ENCODE data around the gene R3HDM1. TPM values are rescaled to one million over a fixed set of nuclear protein-coding genes. Genes with fewer than 3 reads are reported as not detected.

R3HDM1 gene
- polyA plus RNA-seq, 2 of the 4 experiments (the other 2 are of a cell fraction) = 27.6 to 63.3 TPM

DNA sequence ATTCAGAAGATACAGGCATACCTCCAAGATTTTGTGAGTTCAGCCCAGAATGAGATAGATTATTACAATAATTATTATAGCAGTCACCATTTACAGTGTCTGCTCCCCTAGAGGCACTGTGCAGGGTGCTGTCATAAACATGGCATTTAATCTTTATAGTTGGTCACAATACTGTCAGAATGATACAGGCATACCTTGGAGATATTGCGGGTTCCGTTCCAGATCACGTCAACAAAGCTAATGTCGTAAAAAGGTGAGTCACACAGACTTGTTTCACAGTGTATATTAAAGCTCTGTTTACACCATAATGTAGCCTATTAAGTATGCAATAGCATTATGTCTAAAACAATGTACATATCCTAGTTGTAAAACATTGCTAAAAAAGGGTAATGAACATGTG is 45.8 kb upstream of the R3HDM1 start:
- ChIA-PET CTCF (no interaction called here), POLR2A (no interaction called here)
- Histone ChIP-seq H3K27ac (no peak overlapping the region), H3K9me3 (no peaks in the 10 kb centered on the region; the same call in 2 of the 3 replicates), H3K4me3 (no peak overlapping the region), H3K4me1 (no peaks in the 10 kb centered on the region), H3K4me2 (no peak overlapping the region)
- ATAC-seq = no peak
- no peak for FAIRE-seq
- 87% methylated on average over 4 of the region's 4 CpGs for WGBS (ENCODE audit: missing lambda C conversion rate)
- DNase-seq (ENCODE audit: low read depth in 1 of 2, low spot score in 1 of 2) = no peak
- TF ChIP-seq ZFP36 (IDR thresholded peaks at IDR 0.05; ENCODE audit: borderline replicate concordance, partially characterized antibody) (no peak), MAZ (IDR thresholded peaks at IDR 0.05; ENCODE audit: borderline replicate concordance, low read depth, low read length) (no peak), HOXA7 (CRISPR knock-in tag; IDR thresholded peaks at IDR 0.05) (no peak), CEBPB (IDR thresholded peaks at IDR 0.05) (no peak), HEYL (CRISPR knock-in tag; IDR thresholded peaks at IDR 0.05) (no peak), FOSB (CRISPR knock-in tag; IDR thresholded peaks at IDR 0.05) (no peak), JUN (IDR thresholded peaks at IDR 0.05) (no peak), NFE2L2 (conservative IDR thresholded peaks at IDR 0.05; ENCODE audit: low read length) (no peak), EP300 (IDR thresholded peaks at IDR 0.05) (no peak), ZC3H11A (IDR thresholded peaks at IDR 0.05) (no peak), RARB (CRISPR knock-in tag; IDR thresholded peaks at IDR 0.05) (no peak), SMC3 (IDR thresholded peaks at IDR 0.05) (no peak)
- TF ChIP-seq, protein P1, sequence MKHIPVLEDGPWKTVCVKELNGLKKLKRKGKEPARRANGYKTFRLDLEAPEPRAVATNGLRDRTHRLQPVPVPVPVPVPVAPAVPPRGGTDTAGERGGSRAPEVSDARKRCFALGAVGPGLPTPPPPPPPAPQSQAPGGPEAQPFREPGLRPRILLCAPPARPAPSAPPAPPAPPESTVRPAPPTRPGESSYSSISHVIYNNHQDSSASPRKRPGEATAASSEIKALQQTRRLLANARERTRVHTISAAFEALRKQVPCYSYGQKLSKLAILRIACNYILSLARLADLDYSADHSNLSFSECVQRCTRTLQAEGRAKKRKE (CRISPR knock-in tag; IDR thresholded peaks at IDR 0.05; ENCODE audit: low read depth) = no peak
- TF ChIP-seq, protein P2, sequence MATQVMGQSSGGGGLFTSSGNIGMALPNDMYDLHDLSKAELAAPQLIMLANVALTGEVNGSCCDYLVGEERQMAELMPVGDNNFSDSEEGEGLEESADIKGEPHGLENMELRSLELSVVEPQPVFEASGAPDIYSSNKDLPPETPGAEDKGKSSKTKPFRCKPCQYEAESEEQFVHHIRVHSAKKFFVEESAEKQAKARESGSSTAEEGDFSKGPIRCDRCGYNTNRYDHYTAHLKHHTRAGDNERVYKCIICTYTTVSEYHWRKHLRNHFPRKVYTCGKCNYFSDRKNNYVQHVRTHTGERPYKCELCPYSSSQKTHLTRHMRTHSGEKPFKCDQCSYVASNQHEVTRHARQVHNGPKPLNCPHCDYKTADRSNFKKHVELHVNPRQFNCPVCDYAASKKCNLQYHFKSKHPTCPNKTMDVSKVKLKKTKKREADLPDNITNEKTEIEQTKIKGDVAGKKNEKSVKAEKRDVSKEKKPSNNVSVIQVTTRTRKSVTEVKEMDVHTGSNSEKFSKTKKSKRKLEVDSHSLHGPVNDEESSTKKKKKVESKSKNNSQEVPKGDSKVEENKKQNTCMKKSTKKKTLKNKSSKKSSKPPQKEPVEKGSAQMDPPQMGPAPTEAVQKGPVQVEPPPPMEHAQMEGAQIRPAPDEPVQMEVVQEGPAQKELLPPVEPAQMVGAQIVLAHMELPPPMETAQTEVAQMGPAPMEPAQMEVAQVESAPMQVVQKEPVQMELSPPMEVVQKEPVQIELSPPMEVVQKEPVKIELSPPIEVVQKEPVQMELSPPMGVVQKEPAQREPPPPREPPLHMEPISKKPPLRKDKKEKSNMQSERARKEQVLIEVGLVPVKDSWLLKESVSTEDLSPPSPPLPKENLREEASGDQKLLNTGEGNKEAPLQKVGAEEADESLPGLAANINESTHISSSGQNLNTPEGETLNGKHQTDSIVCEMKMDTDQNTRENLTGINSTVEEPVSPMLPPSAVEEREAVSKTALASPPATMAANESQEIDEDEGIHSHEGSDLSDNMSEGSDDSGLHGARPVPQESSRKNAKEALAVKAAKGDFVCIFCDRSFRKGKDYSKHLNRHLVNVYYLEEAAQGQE (IDR thresholded peaks at IDR 0.05) = no peak
- TF ChIP-seq, protein P3, sequence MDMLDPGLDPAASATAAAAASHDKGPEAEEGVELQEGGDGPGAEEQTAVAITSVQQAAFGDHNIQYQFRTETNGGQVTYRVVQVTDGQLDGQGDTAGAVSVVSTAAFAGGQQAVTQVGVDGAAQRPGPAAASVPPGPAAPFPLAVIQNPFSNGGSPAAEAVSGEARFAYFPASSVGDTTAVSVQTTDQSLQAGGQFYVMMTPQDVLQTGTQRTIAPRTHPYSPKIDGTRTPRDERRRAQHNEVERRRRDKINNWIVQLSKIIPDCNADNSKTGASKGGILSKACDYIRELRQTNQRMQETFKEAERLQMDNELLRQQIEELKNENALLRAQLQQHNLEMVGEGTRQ (IDR thresholded peaks at IDR 0.05) = no peak
- TF ChIP-seq, protein P4, sequence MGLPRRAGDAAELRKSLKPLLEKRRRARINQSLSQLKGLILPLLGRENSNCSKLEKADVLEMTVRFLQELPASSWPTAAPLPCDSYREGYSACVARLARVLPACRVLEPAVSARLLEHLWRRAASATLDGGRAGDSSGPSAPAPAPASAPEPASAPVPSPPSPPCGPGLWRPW (IDR thresholded peaks at IDR 0.05) = no peak

GRCh38 chr2:135490376-135490775 is 40.9 kb upstream of the R3HDM1 start:
- WGBS (ENCODE audit: missing lambda C conversion rate) = 90% methylated on average over 1 of the region's 1 CpG
- no peak overlapping the region for H3K27ac ChIP-seq
- H3K4me3 ChIP-seq = no peak overlapping the region
- TF ChIP-seq NFE2L2 (conservative IDR thresholded peaks at IDR 0.05; ENCODE audit: low read length) (no peak), GATA3 (IDR thresholded peaks at IDR 0.05; ENCODE audit: borderline replicate concordance) (no peak)
- POLR2A ChIA-PET = no interaction called here
- DNase-seq (ENCODE audit: low read depth in 1 of 2, low spot score in 1 of 2) (no peak), FAIRE-seq (no peak), ATAC-seq (no peak)
- 0 out of 3 replicates have a peak, but pooled peaks cover 5% of the 10 kb centered on the region for H3K4me1 ChIP-seq
- no peaks in the 10 kb centered on the region; the same call in 2 of the 3 replicates for H3K9me3 ChIP-seq
- no peak overlapping the region for H3K4me2 ChIP-seq
- CTCF ChIA-PET = no interaction called here

GRCh38 chr2:135494503-135494902 is 36.8 kb upstream of the R3HDM1 start:
- FAIRE-seq = no peak
- no peak for DNase-seq (ENCODE audit: low read depth in 1 of 2, low spot score in 1 of 2)
- ChIA-PET CTCF (no interaction called here), POLR2A (no interaction called here)
- no peak for ATAC-seq
- Histone ChIP-seq H3K4me2 (no peak overlapping the region), H3K4me3 (no peak overlapping the region), H3K27ac (no peak overlapping the region), H3K9me3 (no peaks in the 10 kb centered on the region), H3K4me1 (0 out of 3 replicates have a peak, but pooled peaks cover 5% of the 10 kb centered on the region)
- 90% methylated on average over 1 of the region's 1 CpG for WGBS (ENCODE audit: missing lambda C conversion rate)
- TF ChIP-seq NPAS2 (CRISPR knock-in tag; IDR thresholded peaks at IDR 0.05; ENCODE audit: borderline replicate concordance) (no peak), CEBPB (IDR thresholded peaks at IDR 0.05) (peak in 1 of 2 experiments; percentile 48; a peak in 1 of 4 replicates), ESRRA (IDR thresholded peaks at IDR 0.05; ENCODE audit: borderline replicate concordance, low read length) (no peak)
- TF ChIP-seq, protein P4 (IDR thresholded peaks at IDR 0.05) = no peak

Measured in A549 (cell line).